Peyer's patch (tissue), 4 donors: ENCODE data around the gene EXOSC2. TPM values are rescaled to one million over a fixed set of nuclear protein-coding genes. Genes with fewer than 3 reads are reported as not detected.

ENCODE experiments used
- DNase-seq, 3 donors: peaks; one replicate each; pipeline ENCODE4 v3.0.0-alpha.2; 2017 to 2019
- H3K27ac ChIP-seq, 4 donors: fragments of 200-600 bp; sonication (generic); one replicate each; pipeline ENCODE4 v1.5.1; 2016 to 2019
- H3K27me3 ChIP-seq, 2 donors: fragments of 200-600 bp; sonication (generic); one replicate each; pipeline ENCODE4 v1.5.1; 2019
- H3K36me3 ChIP-seq, 3 donors: fragments of 200-600 bp; sonication (generic); one replicate each; pipeline ENCODE4 v1.5.1; 2016 to 2019
- H3K4me1 ChIP-seq, 4 donors: fragments of 200-600 bp; sonication (generic); one replicate each; pipeline ENCODE4 v1.5.1; 2016 to 2019
- H3K4me3 ChIP-seq, 4 donors: fragments of 200-600 bp; sonication (generic); 1 replicate in 3 of 4; 2 replicates in 1 of 4; pipeline ENCODE4 v1.5.1; 2016 to 2019; ENCODE audit warnings: mild to moderate bottlenecking in 1 of 4
- H3K9me3 ChIP-seq, 4 donors: fragments of 200-600 bp; sonication (generic); one replicate each; pipeline ENCODE4 v1.5.1; 2016 to 2019; ENCODE audit warnings: mild to moderate bottlenecking in 1 of 4
- CTCF ChIP-seq, 6 experiments: fragments of 450-650 bp in 4 of 6; fragments of 200-600 bp in 2 of 6; sonication (generic) in 1 of 6; IDR thresholded peaks; one replicate each; pipeline ENCODE4 v1.5.1; 2017 to 2019; ENCODE audit warnings: antibody characterized with exemption in 6 of 6, mild to moderate bottlenecking in 3 of 6, moderate library complexity in 1 of 6
- POLR2A ChIP-seq, 2 donors: fragments of 450-650 bp; IDR thresholded peaks; one replicate each; pipeline ENCODE4 v1.5.1; 2017; ENCODE audit warnings: antibody characterized with exemption in 2 of 2, mild to moderate bottlenecking in 2 of 2, moderate library complexity in 2 of 2
- total RNA-seq, 4 donors: library from RNA; depleted of rRNA; stranded (reverse); fragments of >200 nt; gene quantifications; one replicate each; pipeline ENCODE4 v1.1.0, GENCODE V29; 2016

EXOSC2 gene
- total RNA-seq, 4 donors from 2014 or later = 19.1 to 33.8 (median 20.8) TPM

GRCh38 chr9:130687615-130688014 lies 6.0 kb upstream of the EXOSC2 start:
- H3K27me3 ChIP-seq = no peaks in the 10 kb centered on the region
- TF ChIP-seq CTCF (IDR thresholded peaks at IDR 0.05) = no peak
- no peaks in the 10 kb centered on the region for H3K36me3 ChIP-seq
- H3K4me1 ChIP-seq = peaks cover 0 to 5% (median 0%) of the 10 kb centered on the region in 4 donors
- H3K9me3 ChIP-seq = peaks cover 0 to 7% (median 0%) of the 10 kb centered on the region in 4 donors
- H3K27ac ChIP-seq = no peak overlapping the region
- no peak overlapping the region for H3K4me3 ChIP-seq
- DNase-seq = no peak

- peaks cover 0 to 9% (median 0%) of the 10 kb centered on the region in 4 donors for H3K4me1 ChIP-seq
- H3K27me3 ChIP-seq = no peaks in the 10 kb centered on the region
- H3K36me3 ChIP-seq = no peaks in the 10 kb centered on the region
- DNase-seq = no peak
- H3K4me3 ChIP-seq = no peak overlapping the region
- peaks cover 0 to 7% (median 0%) of the 10 kb centered on the region in 4 donors for H3K9me3 ChIP-seq
- TF ChIP-seq POLR2A (IDR thresholded peaks at IDR 0.05) = no peak
- no peak for TF ChIP-seq CTCF (IDR thresholded peaks at IDR 0.05)
- no peak overlapping the region for H3K27ac ChIP-seq
Measured at GRCh38 chr9:130688072-130688471, 5.5 kb upstream of the EXOSC2 start.

GRCh38 chr9:130689572-130689936 lies 4.0 kb upstream of the EXOSC2 start:
- H3K4me3 ChIP-seq = peak overlapping the region in 2 of 4 donors; percentile 34 to 44
- peak overlapping the region in 3 of 4 donors; percentile 13 to 81 (median 80) for H3K27ac ChIP-seq
- TF ChIP-seq CTCF (IDR thresholded peaks at IDR 0.05) = no peak
- TF ChIP-seq POLR2A (IDR thresholded peaks at IDR 0.05) = no peak

GRCh38 chr9:130689937-130690700 lies 3.5 kb upstream of the EXOSC2 start:
- H3K36me3 ChIP-seq = no peaks in the 10 kb centered on the region
- TF ChIP-seq POLR2A (IDR thresholded peaks at IDR 0.05) (peak; percentile 55 to 81), CTCF (IDR thresholded peaks at IDR 0.05) (no peak)
- H3K27me3 ChIP-seq = no peaks in the 10 kb centered on the region
- peak overlapping the region; percentile 26 to 81 (median 68) for H3K27ac ChIP-seq
- H3K4me1 ChIP-seq = peaks cover 0 to 20% (median 3%) of the 10 kb centered on the region in 4 donors
- H3K4me3 ChIP-seq = peak overlapping the region in 2 of 4 donors; percentile 44 to 46
- peak in 2 of 3 donors; percentile 23 to 82 for DNase-seq
- peaks cover 0 to 2% (median 0%) of the 10 kb centered on the region in 4 donors for H3K9me3 ChIP-seq

More at GRCh38 chr9:130689572-130689936, 4.0 kb upstream of the EXOSC2 start:
- DNase-seq = no peak
- Histone ChIP-seq H3K36me3 (no peaks in the 10 kb centered on the region), H3K27me3 (no peaks in the 10 kb centered on the region), H3K4me1 (peaks cover 0 to 14% (median 2%) of the 10 kb centered on the region in 4 donors), H3K9me3 (peaks cover 0 to 7% (median 0%) of the 10 kb centered on the region in 4 donors)

GRCh38 chr9:130692321-130692720 lies 1.3 kb upstream of the EXOSC2 start:
- DNase-seq = no peak
- Histone ChIP-seq H3K4me3 (no peak overlapping the region), H3K27ac (no peak overlapping the region), H3K27me3 (no peaks in the 10 kb centered on the region), H3K4me1 (peaks cover 0 to 23% (median 3%) of the 10 kb centered on the region in 4 donors), H3K9me3 (no peaks in the 10 kb centered on the region), H3K36me3 (peaks cover 0 to 7% (median 0%) of the 10 kb centered on the region in 3 donors)
- TF ChIP-seq POLR2A (IDR thresholded peaks at IDR 0.05) = no peak
- TF ChIP-seq CTCF (IDR thresholded peaks at IDR 0.05) = no peak
